Lung (tissue), 12 donors: ENCODE measurements around the gene IQCK. TPM values are rescaled to one million over a fixed set of nuclear protein-coding genes. Genes with fewer than 3 reads are reported as not detected.

Experiments
- ATAC-seq: fragments of 200-7000 bp; cut with Tn5 transposase; one replicate; pipeline ENCODE4 v1.9.1; 2020; ENCODE audit warnings: moderate number of reproducible peaks; ENCODE audit not compliant: insufficient read depth, low FRiP score
- DNase-seq, 3 donors: peaks; one replicate each; pipeline ENCODE4 v3.0.0-alpha.2; 2013 to 2017
- H3K27ac ChIP-seq, 2 donors: one replicate each; pipeline ENCODE4 v1.5.1; 2013; ENCODE audit warnings: mild to moderate bottlenecking in 2 of 2, moderate library complexity in 2 of 2, control low read depth in 1 of 2, inconsistent platforms in 1 of 2, low read depth in 1 of 2, low read length in 1 of 2
- H3K27me3 ChIP-seq, 3 donors: one replicate each; pipeline ENCODE4 v1.5.1; 2013; ENCODE audit warnings: low read length in 2 of 3; ENCODE audit not compliant: control insufficient read depth in 3 of 3, insufficient read depth in 3 of 3
- H3K36me3 ChIP-seq, 4 donors: one replicate each; pipeline ENCODE4 v1.5.1; 2013; ENCODE audit warnings: low read length in 4 of 4, mild to moderate bottlenecking in 1 of 4, moderate library complexity in 1 of 4; ENCODE audit not compliant: control insufficient read depth in 4 of 4, insufficient read depth in 4 of 4
- H3K4me1 ChIP-seq, 5 donors: one replicate each; pipeline ENCODE4 v1.5.1; 2013; ENCODE audit warnings: low read length in 5 of 5, mild to moderate bottlenecking in 2 of 5, moderate library complexity in 1 of 5; ENCODE audit not compliant: control insufficient read depth in 5 of 5, insufficient read depth in 5 of 5
- H3K4me3 ChIP-seq: one replicate; pipeline ENCODE4 v1.5.1; 2013; ENCODE audit warnings: mild to moderate bottlenecking, control low read depth, moderate library complexity
- H3K9ac ChIP-seq, 2 donors: one replicate each; pipeline ENCODE4 v1.5.1; 2013; ENCODE audit warnings: low read length in 2 of 2, control low read depth in 1 of 2; ENCODE audit not compliant: insufficient read depth in 1 of 2
- H3K9me3 ChIP-seq, 4 donors: one replicate each; pipeline ENCODE4 v1.5.1; 2013; ENCODE audit warnings: low read length in 3 of 4, mild to moderate bottlenecking in 1 of 4, moderate library complexity in 1 of 4; ENCODE audit not compliant: control insufficient read depth in 4 of 4, insufficient read depth in 3 of 4
- CTCF ChIP-seq: IDR thresholded peaks from 2 replicates; pipeline ENCODE4 v1.5.1; 2012; ENCODE audit warnings: mild to moderate bottlenecking; ENCODE audit errors: control extremely low read depth, extremely low read depth
- WGBS, 2 donors: extraction: QIAGEN DNeasy Blood & Tissue Kit; methylation state at CpG; one replicate each; pipeline ENCODE4 v1.1.7; 2013; 5-methylcytosine and 5-hydroxymethylcytosine counted together
- polyA plus RNA-seq, 2 donors: library from polyadenylated mRNA; stranded (reverse); fragments of 200-250 nt; gene quantifications; one replicate each; pipeline ENCODE4 v1.2.1, GENCODE V29; 2013
- total RNA-seq, 2 donors: library from RNA; depleted of rRNA in 1 of 2; stranded (reverse); fragments of >200 nt in 1 of 2; gene quantifications; one replicate each; pipeline ENCODE4 v1.2.1, GENCODE V29; 2014 to 2021
- donor health status: control.
- donor health status: control.
- donor health status: Bipolar disorder and iron deficiency.
- donor health status: healthy.
- donor health status: DM: yes; HTN: yes; CAD: no.

Gene IQCK
- total and polyA plus RNA-seq, 4 donors = 12.7 to 27.0 (median 20.4) TPM

GRCh38 chr16:19841184-19841583, 123.1 kb downstream of the IQCK start:
- TF ChIP-seq CTCF = no peak
- peak overlapping the region in 1 of 2 donors; percentile 81 for H3K27ac ChIP-seq
- H3K27me3 ChIP-seq = no peaks in the 10 kb centered on the region
- no peaks in the 10 kb centered on the region for H3K9me3 ChIP-seq
- H3K36me3 ChIP-seq = peaks cover 0 to 1% (median 0%) of the 10 kb centered on the region in 4 donors
- H3K4me3 ChIP-seq = no peak overlapping the region
- WGBS, 2 donors = 76 to 82% methylated on average over 3 of the region's 3 CpGs
- DNase-seq (no peak), ATAC-seq (no peak)
- peaks cover 0 to 7% (median 5%) of the 10 kb centered on the region in 5 donors for H3K4me1 ChIP-seq
- H3K9ac ChIP-seq = no peak overlapping the region

GRCh38 chr16:19842426-19843157, 124.5 kb downstream of the IQCK start:
- no peak for DNase-seq
- no peaks in the 10 kb centered on the region for H3K9me3 ChIP-seq
- WGBS, 2 donors = 71% methylated on average over 6 of the region's 6 CpGs
- no peak overlapping the region for H3K27ac ChIP-seq
- H3K27me3 ChIP-seq = no peaks in the 10 kb centered on the region
- H3K4me3 ChIP-seq = no peak overlapping the region
- H3K36me3 ChIP-seq = peaks cover 0 to 1% (median 0%) of the 10 kb centered on the region in 4 donors
- no peak for ATAC-seq
- peaks cover 0 to 7% (median 5%) of the 10 kb centered on the region in 5 donors for H3K4me1 ChIP-seq
- no peak overlapping the region for H3K9ac ChIP-seq
- TF ChIP-seq CTCF = no peak

- H3K4me1 ChIP-seq = peaks cover 0 to 7% (median 5%) of the 10 kb centered on the region in 5 donors
- peaks cover 0 to 1% (median 0%) of the 10 kb centered on the region in 4 donors for H3K36me3 ChIP-seq
- no peak for TF ChIP-seq CTCF
- 92 to 95% methylated on average over 1 of the region's 1 CpG for WGBS, 2 donors
- no peak for ATAC-seq
- no peak overlapping the region for H3K27ac ChIP-seq
- H3K27me3 ChIP-seq = no peaks in the 10 kb centered on the region
- no peak overlapping the region for H3K4me3 ChIP-seq
- no peaks in the 10 kb centered on the region for H3K9me3 ChIP-seq
- H3K9ac ChIP-seq = no peak overlapping the region
- DNase-seq = no peak
These were observed 125.3 kb downstream of the IQCK start for GRCh38 chr16:19843371-19843770.
